HPDE6-E6E7 (cell line): Measurements from ENCODE around the gene SMAD7.

Experiments used
- DNase-seq: peaks from one replicate; pipeline ENCODE4 v3.0.0; 2011; ENCODE audit warnings: missing footprints; ENCODE audit errors: extremely low spot score

The SMAD7 gene

DNA sequence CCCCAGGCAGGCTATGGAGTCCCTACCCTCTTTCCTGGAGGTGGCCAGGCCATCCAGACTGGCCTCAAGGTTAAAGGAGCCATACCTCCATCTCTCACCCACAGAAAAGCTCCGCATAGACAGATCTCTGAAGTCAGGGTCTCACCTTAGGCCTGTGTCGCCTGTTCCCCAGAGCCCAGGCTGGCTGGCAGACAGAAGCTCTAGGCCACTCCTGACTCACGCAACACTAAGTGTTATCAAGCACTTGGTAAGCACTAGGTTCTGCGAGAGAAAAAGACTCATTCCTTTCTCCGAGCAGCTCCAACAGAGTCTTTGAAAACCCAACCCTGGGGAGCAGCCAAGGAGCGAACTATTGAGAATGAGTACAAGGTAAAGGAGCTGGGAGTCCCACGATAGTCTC lies 6.1 kb downstream of the SMAD7 start:
- no peak for DNase-seq

- DNase-seq: no peak
Observed at GRCh38 chr18:48943736-48944527, 6.8 kb downstream of the SMAD7 start.

- no peak for DNase-seq
Observed at GRCh38 chr18:48943333-48943732, 7.4 kb downstream of the SMAD7 start.

DNA sequence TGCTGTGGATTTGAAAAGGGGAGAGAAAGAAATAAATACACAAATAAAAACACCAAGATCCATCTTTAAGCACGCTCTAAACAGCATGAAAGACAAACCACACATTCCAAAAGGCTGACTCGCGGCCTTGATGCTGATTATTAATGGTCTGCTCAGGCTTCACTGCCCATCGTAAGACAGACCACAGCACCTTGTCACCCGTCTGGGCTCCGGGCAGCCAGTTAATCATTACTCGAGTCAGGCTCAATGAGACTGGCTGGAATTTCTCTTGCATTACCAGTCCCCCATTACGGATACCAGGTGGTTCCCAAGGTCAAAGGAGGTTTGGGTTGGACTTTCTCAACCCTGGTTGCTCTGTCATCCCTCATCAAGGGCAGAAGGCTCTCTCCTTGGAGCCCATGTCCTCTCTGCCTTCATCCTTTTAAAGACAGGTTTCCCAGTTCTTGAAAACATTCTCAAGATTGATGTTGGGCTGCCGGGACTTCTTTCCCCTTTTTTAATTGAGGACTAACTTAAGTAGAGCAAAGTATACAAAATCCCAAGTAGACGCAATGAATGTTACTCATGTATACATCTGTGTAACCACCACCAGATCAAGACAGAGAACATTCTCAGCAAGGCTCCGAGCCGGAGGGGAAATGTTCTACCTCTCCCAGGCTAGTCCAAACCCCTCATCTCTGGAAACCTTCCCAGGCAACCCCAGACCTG lies 8.1 kb downstream of the SMAD7 start:
- DNase-seq: peak; percentile 95

GRCh38 chr18:48942086-48942485 lies 8.7 kb downstream of the SMAD7 start:
- DNase-seq: no peak

DNA sequence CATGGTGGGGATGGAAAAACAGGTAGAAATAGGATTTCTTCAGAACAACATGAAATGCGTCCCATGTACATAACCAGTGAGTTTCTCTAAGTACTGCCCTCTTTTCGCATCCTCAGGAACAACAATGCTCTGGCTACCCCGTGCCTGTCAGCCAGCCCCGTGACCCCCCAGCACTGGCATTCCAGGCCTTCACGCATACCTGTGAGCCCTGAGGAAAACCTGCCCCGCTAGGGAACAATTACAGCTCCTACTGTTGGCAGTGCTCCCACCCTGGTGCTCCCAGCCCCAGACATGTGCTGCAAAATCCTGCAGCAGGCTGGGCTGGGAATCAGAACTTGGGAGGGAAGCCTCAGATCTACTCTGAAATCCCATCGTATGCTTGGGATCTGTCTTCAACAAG lies 9.1 kb downstream of the SMAD7 start:
- DNase-seq: no peak

DNA sequence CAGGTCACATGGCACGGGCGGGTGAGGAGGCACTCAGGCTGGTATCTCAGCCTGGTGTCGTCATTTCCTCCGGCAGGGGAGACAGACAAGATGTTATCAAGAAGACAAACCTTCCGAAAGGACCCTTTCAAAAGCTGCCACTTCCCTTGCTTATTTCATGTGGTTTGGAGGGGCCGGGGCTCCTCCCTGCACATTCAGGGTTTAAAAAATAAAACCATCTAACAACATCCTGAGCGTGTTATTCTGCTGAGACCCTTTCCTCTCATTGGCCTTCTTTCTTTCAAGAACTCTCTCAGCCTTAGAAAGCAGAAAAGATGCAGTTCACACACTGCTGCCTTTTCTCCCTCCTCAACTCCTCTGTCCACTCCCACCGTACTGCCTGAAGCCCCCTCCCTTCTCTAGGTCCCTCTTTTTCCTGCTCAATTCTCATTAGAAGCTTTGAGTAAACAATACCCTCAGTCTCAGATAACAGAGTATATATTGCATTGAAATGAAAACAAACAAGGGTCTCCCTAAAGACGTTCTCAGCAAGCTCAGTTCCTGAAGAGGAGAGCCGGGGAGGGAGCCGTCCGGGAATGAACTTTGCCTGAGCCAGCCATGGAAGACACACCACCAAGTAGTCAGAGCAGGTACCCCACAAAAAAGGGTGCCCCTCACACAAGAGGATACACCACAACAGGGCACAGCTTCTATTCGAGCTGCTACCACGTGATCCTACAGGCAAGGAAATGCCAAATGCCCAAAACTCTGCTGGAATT lies 9.7 kb downstream of the SMAD7 start:
- no peak for DNase-seq

GRCh38 chr18:48939205-48940097 lies 11.3 kb downstream of the SMAD7 start:
- no peak for DNase-seq

DNA sequence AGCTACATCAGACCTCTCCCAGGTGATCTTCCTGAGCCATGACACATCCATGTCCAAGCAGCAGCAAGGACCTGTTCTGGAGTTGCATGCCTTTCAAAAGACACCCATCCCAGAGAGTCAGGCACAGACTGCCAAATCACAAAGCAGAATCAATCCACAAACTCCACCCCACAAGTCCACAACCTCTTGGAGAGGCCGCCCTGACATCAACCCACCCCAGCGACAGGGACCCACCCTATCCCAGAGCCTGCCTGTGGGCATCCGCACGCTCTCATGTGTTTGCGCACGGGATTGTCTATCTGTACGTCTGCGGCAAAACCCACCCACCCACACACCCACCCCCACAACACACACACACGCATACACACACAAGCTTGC lies 11.9 kb downstream of the SMAD7 start:
- DNase-seq: no peak

- DNase-seq: no peak
Observed at GRCh38 chr18:48937869-48938750, 12.7 kb downstream of the SMAD7 start.

DNA sequence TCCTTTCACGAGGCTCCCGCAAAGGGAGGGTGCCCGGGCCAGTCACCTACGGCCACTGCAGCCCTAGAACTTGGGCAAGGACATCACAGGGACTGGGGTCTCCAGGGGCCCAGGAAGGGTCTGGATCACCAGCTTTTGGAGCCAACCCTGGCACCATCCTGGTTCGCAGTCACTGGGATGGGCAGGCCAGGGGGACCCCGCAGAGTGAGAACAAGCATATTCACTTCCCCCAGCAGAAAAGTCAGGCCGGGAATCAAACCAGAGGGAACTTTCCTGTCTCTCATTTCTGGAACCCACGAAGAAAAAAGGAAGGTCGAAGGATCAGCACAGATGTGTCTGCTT lies 15.4 kb downstream of the SMAD7 start:
- no peak for DNase-seq

GRCh38 chr18:48934723-48935432 lies 15.9 kb downstream of the SMAD7 start:
- no peak for DNase-seq

GRCh38 chr18:48934415-48934722 lies 16.4 kb downstream of the SMAD7 start:
- no peak for DNase-seq

GRCh38 chr18:48933578-48934414 lies 17.0 kb downstream of the SMAD7 start:
- DNase-seq: no peak

DNA sequence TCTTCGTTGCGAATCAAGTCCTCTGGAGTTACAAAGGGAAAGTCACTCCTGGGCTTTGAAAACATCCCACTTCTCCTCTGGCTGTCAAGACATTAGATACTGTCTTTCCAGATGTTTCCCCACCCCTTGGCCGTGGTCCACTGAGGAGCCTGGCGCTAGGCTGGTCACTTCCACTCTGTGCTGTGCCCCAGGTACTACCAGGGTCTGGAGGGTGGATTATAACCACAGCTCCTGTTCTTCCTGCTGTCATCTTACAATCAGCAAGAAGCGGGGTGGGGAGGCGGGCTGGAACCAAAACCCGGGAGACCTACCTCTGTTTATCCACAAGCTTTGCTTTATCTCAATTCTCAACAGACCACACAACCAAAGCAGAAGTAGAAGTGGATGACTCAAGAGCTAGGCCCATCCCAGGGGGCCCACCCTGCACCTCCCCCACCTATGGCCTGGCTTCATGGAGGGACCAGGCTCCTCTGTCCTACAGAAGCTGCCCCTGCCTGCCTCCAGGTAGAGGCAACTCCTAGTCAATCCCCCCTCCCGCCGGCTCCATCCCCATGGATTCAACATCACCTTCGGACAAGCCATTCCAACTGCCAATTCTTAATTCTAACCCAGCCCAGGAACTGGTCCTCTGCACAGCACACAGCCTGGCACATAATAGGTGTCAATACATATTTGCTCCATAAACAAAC lies 17.8 kb downstream of the SMAD7 start:
- no peak for DNase-seq

DNA sequence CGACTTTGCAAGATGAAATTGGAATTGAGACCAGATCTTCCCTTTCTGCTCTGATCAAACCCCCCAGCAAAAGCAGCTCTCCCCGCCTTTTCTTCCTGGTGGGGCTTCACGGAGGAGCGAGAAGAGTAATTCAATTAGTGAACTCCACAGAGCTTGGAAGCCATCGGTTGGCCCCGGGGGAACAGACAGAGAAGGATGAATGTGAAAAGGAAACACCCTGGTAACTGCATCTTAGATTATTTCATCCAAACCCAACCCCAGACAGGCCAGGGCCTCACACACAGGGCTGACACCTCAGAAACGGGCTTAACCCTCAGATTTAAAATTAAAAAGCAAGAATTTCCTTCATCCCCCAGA lies 18.3 kb downstream of the SMAD7 start:
- no peak for DNase-seq

GRCh38 chr18:48931680-48932461 lies 18.9 kb downstream of the SMAD7 start:
- no peak for DNase-seq

DNA sequence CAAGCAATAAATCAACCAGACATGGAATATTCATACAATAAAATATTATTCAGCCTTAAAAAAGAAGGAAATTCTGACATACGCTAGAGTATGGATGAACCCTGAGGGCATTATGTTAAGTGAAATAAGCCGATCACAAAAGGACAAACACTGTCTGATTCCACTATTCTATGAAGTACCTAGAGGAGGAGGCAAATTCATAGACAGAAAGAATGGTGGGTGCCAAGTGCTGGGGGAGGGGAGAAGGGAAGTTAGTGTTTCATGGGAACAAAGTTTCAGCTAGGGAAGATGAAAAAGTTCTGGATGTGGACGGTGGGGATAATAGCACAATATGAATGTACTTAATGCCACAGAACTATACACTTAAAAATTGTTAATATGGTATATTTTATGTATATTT lies 19.8 kb downstream of the SMAD7 start:
- no peak for DNase-seq
